Dermis blood vessel endothelial cell (primary cell): ENCODE data around the gene SERTAD3. TPM values are rescaled to one million over a fixed set of nuclear protein-coding genes. Genes with fewer than 3 reads are reported as not detected.
"Not testable (repeated sequence)": the region's sequence is repeated elsewhere in the genome, so short reads cannot be mapped to it uniquely, and the experiment has no call there.

Source experiments
- DNase-seq: peaks from one replicate; pipeline ENCODE4 v3.0.0; 2010
- total RNA-seq: library from RNA; depleted of rRNA; stranded (reverse); fragments of >200 nt; gene quantifications from 2 replicates; pipeline ENCODE4 v1.2.3, GENCODE V29; 2014

SERTAD3 gene
- 14.9 and 25.9 TPM in 2 replicates for total RNA-seq

GRCh38 chr19:40444000-40444824 is at the start of gene SERTAD3:
TSS of gene SERTAD3 (minus strand) at chr19:40444335. CDS start at chr19:40442080, 2,255 bp downstream.
- DNase-seq, result peak; percentile 97

- no peak for DNase-seq
Measured at GRCh38 chr19:40493778-40494177, 49.6 kb upstream of the SERTAD3 start.

- DNase-seq, result no peak
Measured at GRCh38 chr19:40492274-40492673, 48.1 kb upstream of the SERTAD3 start.

- no peak for DNase-seq
Measured at GRCh38 chr19:40489882-40490230, 45.7 kb upstream of the SERTAD3 start.

- no peak for DNase-seq
Measured at GRCh38 chr19:40486017-40486416, 41.9 kb upstream of the SERTAD3 start.

GRCh38 chr19:40475878-40476644 is 31.9 kb upstream of the SERTAD3 start:
- DNase-seq, result not testable (repeated sequence)

- no peak for DNase-seq
Measured at GRCh38 chr19:40474737-40475136, 30.6 kb upstream of the SERTAD3 start.

GRCh38 chr19:40472516-40472915 is 28.4 kb upstream of the SERTAD3 start:
- no peak for DNase-seq

GRCh38 chr19:40471111-40471510 is 27.0 kb upstream of the SERTAD3 start:
- DNase-seq, result no peak

- DNase-seq, result no peak
Measured at GRCh38 chr19:40469011-40469410, 24.9 kb upstream of the SERTAD3 start.

GRCh38 chr19:40466985-40467734 is 23.0 kb upstream of the SERTAD3 start, which contains the start of gene SPTBN4:
TSS of gene SPTBN4 (plus strand) at chr19:40467001. CDS start at chr19:40472622, 5,621 bp downstream.
- DNase-seq, result no peak

GRCh38 chr19:40466219-40466984 is 22.3 kb upstream of the SERTAD3 start:
- peak; percentile 6 for DNase-seq

GRCh38 chr19:40465557-40466218 is 21.6 kb upstream of the SERTAD3 start, which contains the start of gene BLVRB:
TSS of gene BLVRB (minus strand) at chr19:40465745. CDS start at chr19:40465688, 57 bp downstream.
- peak; percentile 99 for DNase-seq

GRCh38 chr19:40465025-40465556 is 21.0 kb upstream of the SERTAD3 start:
- DNase-seq, result no peak

GRCh38 chr19:40464059-40465024 is 20.2 kb upstream of the SERTAD3 start:
- DNase-seq, result peak; percentile 93

GRCh38 chr19:40463587-40464037 is 19.5 kb upstream of the SERTAD3 start:
- not testable (repeated sequence) for DNase-seq

- no peak for DNase-seq
Measured at GRCh38 chr19:40461669-40462221, 17.6 kb upstream of the SERTAD3 start.

- DNase-seq, result no peak
Measured at GRCh38 chr19:40460185-40460584, 16.1 kb upstream of the SERTAD3 start.

- DNase-seq, result no peak
Measured at GRCh38 chr19:40458597-40458974, 14.5 kb upstream of the SERTAD3 start.
